Measurements from ENCODE around the gene NME1.

NME1 gene

GRCh38 chr17:51180486-51180885 lies 27.1 kb downstream of the NME1 start:
- no peak overlapping the region for H3K9ac ChIP-seq (ENCODE audit: low read length)
- H3K4me1 ChIP-seq (ENCODE audit: control insufficient read depth, insufficient read depth, low read length): no peaks in the 10 kb centered on the region
- no peaks in the 10 kb centered on the region for H3K27me3 ChIP-seq (ENCODE audit: control insufficient read depth, insufficient read depth, low read length)
- no peak overlapping the region for H3K4me3 ChIP-seq (ENCODE audit: low read length)
- H3K9me3 ChIP-seq (ENCODE audit: control insufficient read depth, low read length): no peaks in the 10 kb centered on the region
- no peaks in the 10 kb centered on the region for H3K36me3 ChIP-seq (ENCODE audit: control insufficient read depth, insufficient read depth, low read length)

GRCh38 chr17:51184124-51184523 lies 30.8 kb downstream of the NME1 start:
- Histone ChIP-seq H3K9ac (ENCODE audit: low read length) (no peak overlapping the region), H3K4me3 (ENCODE audit: low read length) (no peak overlapping the region), H3K9me3 (ENCODE audit: control insufficient read depth, low read length) (no peaks in the 10 kb centered on the region), H3K36me3 (ENCODE audit: control insufficient read depth, insufficient read depth, low read length) (no peaks in the 10 kb centered on the region), H3K27me3 (ENCODE audit: control insufficient read depth, insufficient read depth, low read length) (no peaks in the 10 kb centered on the region), H3K4me1 (ENCODE audit: control insufficient read depth, insufficient read depth, low read length) (no peaks in the 10 kb centered on the region)

GRCh38 chr17:51185763-51186332 lies 32.5 kb downstream of the NME1 start:
- Histone ChIP-seq H3K4me3 (ENCODE audit: low read length) (no peak overlapping the region), H3K9me3 (ENCODE audit: control insufficient read depth, low read length) (no peaks in the 10 kb centered on the region), H3K4me1 (ENCODE audit: control insufficient read depth, insufficient read depth, low read length) (no peaks in the 10 kb centered on the region), H3K36me3 (ENCODE audit: control insufficient read depth, insufficient read depth, low read length) (no peaks in the 10 kb centered on the region), H3K27me3 (ENCODE audit: control insufficient read depth, insufficient read depth, low read length) (no peaks in the 10 kb centered on the region), H3K9ac (ENCODE audit: low read length) (no peak overlapping the region)

- H3K9me3 ChIP-seq (ENCODE audit: control insufficient read depth, low read length): no peaks in the 10 kb centered on the region
- H3K4me1 ChIP-seq (ENCODE audit: control insufficient read depth, insufficient read depth, low read length): no peaks in the 10 kb centered on the region
- H3K9ac ChIP-seq (ENCODE audit: low read length): no peak overlapping the region
- H3K4me3 ChIP-seq (ENCODE audit: low read length): no peak overlapping the region
- no peaks in the 10 kb centered on the region for H3K36me3 ChIP-seq (ENCODE audit: control insufficient read depth, insufficient read depth, low read length)
- H3K27me3 ChIP-seq (ENCODE audit: control insufficient read depth, insufficient read depth, low read length): no peaks in the 10 kb centered on the region
Observed at GRCh38 chr17:51188271-51188833, 35.0 kb downstream of the NME1 start.

- no peak overlapping the region for H3K4me3 ChIP-seq (ENCODE audit: low read length)
- no peaks in the 10 kb centered on the region for H3K9me3 ChIP-seq (ENCODE audit: control insufficient read depth, low read length)
- H3K36me3 ChIP-seq (ENCODE audit: control insufficient read depth, insufficient read depth, low read length): no peaks in the 10 kb centered on the region
- no peaks in the 10 kb centered on the region for H3K4me1 ChIP-seq (ENCODE audit: control insufficient read depth, insufficient read depth, low read length)
- no peaks in the 10 kb centered on the region for H3K27me3 ChIP-seq (ENCODE audit: control insufficient read depth, insufficient read depth, low read length)
- no peak overlapping the region for H3K9ac ChIP-seq (ENCODE audit: low read length)
Observed at GRCh38 chr17:51189162-51189561, 35.8 kb downstream of the NME1 start.

- H3K4me3 ChIP-seq (ENCODE audit: low read length): no peak overlapping the region
- no peak overlapping the region for H3K9ac ChIP-seq (ENCODE audit: low read length)
- no peaks in the 10 kb centered on the region for H3K9me3 ChIP-seq (ENCODE audit: control insufficient read depth, low read length)
- H3K4me1 ChIP-seq (ENCODE audit: control insufficient read depth, insufficient read depth, low read length): no peaks in the 10 kb centered on the region
- H3K27me3 ChIP-seq (ENCODE audit: control insufficient read depth, insufficient read depth, low read length): no peaks in the 10 kb centered on the region
- no peaks in the 10 kb centered on the region for H3K36me3 ChIP-seq (ENCODE audit: control insufficient read depth, insufficient read depth, low read length)
Observed at GRCh38 chr17:51189628-51190027, 36.3 kb downstream of the NME1 start.

GRCh38 chr17:51191895-51192294 lies 38.5 kb downstream of the NME1 start:
- Histone ChIP-seq H3K36me3 (ENCODE audit: control insufficient read depth, insufficient read depth, low read length) (no peaks in the 10 kb centered on the region), H3K9me3 (ENCODE audit: control insufficient read depth, low read length) (no peaks in the 10 kb centered on the region), H3K27me3 (ENCODE audit: control insufficient read depth, insufficient read depth, low read length) (no peaks in the 10 kb centered on the region), H3K4me1 (ENCODE audit: control insufficient read depth, insufficient read depth, low read length) (no peaks in the 10 kb centered on the region), H3K4me3 (ENCODE audit: low read length) (no peak overlapping the region), H3K9ac (ENCODE audit: low read length) (no peak overlapping the region)

- H3K27me3 ChIP-seq (ENCODE audit: control insufficient read depth, insufficient read depth, low read length): no peaks in the 10 kb centered on the region
- H3K4me3 ChIP-seq (ENCODE audit: low read length): no peak overlapping the region
- no peaks in the 10 kb centered on the region for H3K4me1 ChIP-seq (ENCODE audit: control insufficient read depth, insufficient read depth, low read length)
- peaks cover 9% of the 10 kb centered on the region for H3K36me3 ChIP-seq (ENCODE audit: control insufficient read depth, insufficient read depth, low read length)
- H3K9me3 ChIP-seq (ENCODE audit: control insufficient read depth, low read length): no peaks in the 10 kb centered on the region
- H3K9ac ChIP-seq (ENCODE audit: low read length): no peak overlapping the region
Observed at GRCh38 chr17:51197754-51198153, 44.4 kb downstream of the NME1 start.

GRCh38 chr17:51200295-51200694 lies 46.9 kb downstream of the NME1 start:
- Histone ChIP-seq H3K36me3 (ENCODE audit: control insufficient read depth, insufficient read depth, low read length) (peaks cover 9% of the 10 kb centered on the region), H3K4me1 (ENCODE audit: control insufficient read depth, insufficient read depth, low read length) (no peaks in the 10 kb centered on the region), H3K4me3 (ENCODE audit: low read length) (no peak overlapping the region), H3K27me3 (ENCODE audit: control insufficient read depth, insufficient read depth, low read length) (no peaks in the 10 kb centered on the region), H3K9ac (ENCODE audit: low read length) (no peak overlapping the region), H3K9me3 (ENCODE audit: control insufficient read depth, low read length) (no peaks in the 10 kb centered on the region)

- no peaks in the 10 kb centered on the region for H3K9me3 ChIP-seq (ENCODE audit: control insufficient read depth, low read length)
- no peaks in the 10 kb centered on the region for H3K4me1 ChIP-seq (ENCODE audit: control insufficient read depth, insufficient read depth, low read length)
- H3K36me3 ChIP-seq (ENCODE audit: control insufficient read depth, insufficient read depth, low read length): peaks cover 9% of the 10 kb centered on the region
- H3K9ac ChIP-seq (ENCODE audit: low read length): no peak overlapping the region
- no peaks in the 10 kb centered on the region for H3K27me3 ChIP-seq (ENCODE audit: control insufficient read depth, insufficient read depth, low read length)
- no peak overlapping the region for H3K4me3 ChIP-seq (ENCODE audit: low read length)
Observed at GRCh38 chr17:51200846-51201245, 47.5 kb downstream of the NME1 start.

GRCh38 chr17:51203838-51204237 lies 50.5 kb downstream of the NME1 start:
- no peaks in the 10 kb centered on the region for H3K27me3 ChIP-seq (ENCODE audit: control insufficient read depth, insufficient read depth, low read length)
- H3K4me1 ChIP-seq (ENCODE audit: control insufficient read depth, insufficient read depth, low read length): no peaks in the 10 kb centered on the region
- no peak overlapping the region for H3K9ac ChIP-seq (ENCODE audit: low read length)
- H3K36me3 ChIP-seq (ENCODE audit: control insufficient read depth, insufficient read depth, low read length): peaks cover 3% of the 10 kb centered on the region
- H3K4me3 ChIP-seq (ENCODE audit: low read length): no peak overlapping the region
- no peaks in the 10 kb centered on the region for H3K9me3 ChIP-seq (ENCODE audit: control insufficient read depth, low read length)

All from mucosa of stomach (tissue), 1 donor.